IPS-20b (cell line): ENCODE results near the gene AIFM3.

Experiments
- H3K27ac ChIP-seq: one replicate; pipeline ENCODE4 v1.5.1; 2013; ENCODE audit warnings: low read length
- H3K27me3 ChIP-seq: 2 replicates; pipeline ENCODE4 v1.6.1; 2013; ENCODE audit warnings: mild to moderate bottlenecking, low read length, inconsistent platforms; ENCODE audit not compliant: insufficient read depth
- H3K36me3 ChIP-seq: 2 replicates; pipeline ENCODE4 v1.6.1; 2013; ENCODE audit warnings: low read depth, mild to moderate bottlenecking, inconsistent platforms, low read length, moderate library complexity; ENCODE audit not compliant: insufficient read depth
- H3K4me1 ChIP-seq: 2 replicates; pipeline ENCODE4 v1.6.1; 2013; ENCODE audit warnings: mild to moderate bottlenecking, control low read depth, inconsistent platforms, low read length, moderate library complexity; ENCODE audit not compliant: insufficient read depth
- H3K4me3 ChIP-seq: 2 replicates; pipeline ENCODE4 v1.5.1; 2013; ENCODE audit warnings: mild to moderate bottlenecking, low read length, inconsistent platforms
- H3K9ac ChIP-seq: 2 replicates; pipeline ENCODE4 v1.6.1; 2013; ENCODE audit warnings: low read depth, mild to moderate bottlenecking, inconsistent platforms, low read length, moderate library complexity
- H3K9me3 ChIP-seq: 2 replicates; pipeline ENCODE4 v1.6.1; 2013; ENCODE audit warnings: mild to moderate bottlenecking, low read depth, low read length, inconsistent platforms; ENCODE audit not compliant: insufficient read depth

Gene AIFM3

DNA sequence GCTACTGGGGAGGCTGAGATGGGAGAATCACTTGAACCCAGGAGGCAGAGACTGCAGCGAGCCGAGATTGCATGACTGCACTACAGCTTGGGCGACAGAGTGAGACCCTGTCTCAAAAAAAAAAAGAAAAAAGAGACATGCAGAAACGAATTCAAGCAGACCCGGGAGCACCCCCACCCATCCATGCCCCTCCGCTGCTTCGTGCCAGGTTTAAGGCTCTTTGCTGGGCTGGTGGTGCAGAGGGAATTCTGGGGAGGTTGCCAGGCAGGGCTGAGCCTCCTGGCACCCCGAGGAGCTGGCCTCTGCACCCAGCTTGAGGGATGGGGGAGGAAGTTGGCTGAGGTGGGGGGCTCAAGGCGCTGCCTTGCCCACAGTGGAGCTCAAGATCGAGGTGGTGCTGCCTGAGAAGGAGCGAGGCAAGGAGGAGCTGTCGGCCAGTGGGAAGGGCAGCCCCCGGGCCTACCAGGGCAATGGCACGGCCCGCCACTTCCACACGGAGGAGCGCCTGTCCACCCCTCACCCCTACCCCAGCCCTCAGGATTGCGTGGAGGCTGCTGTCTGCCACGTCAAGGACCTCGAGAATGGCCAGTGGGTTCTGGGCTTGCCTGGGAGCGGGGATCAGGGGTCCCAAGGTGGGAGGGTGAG is 6.0 kb downstream of the AIFM3 start:
- peaks cover 9% of the 10 kb centered on the region; the same call in 1 of the 2 replicates for H3K4me1 ChIP-seq
- H3K27ac ChIP-seq: no peak overlapping the region
- H3K9ac ChIP-seq: no peak overlapping the region
- H3K9me3 ChIP-seq: no peaks in the 10 kb centered on the region
- no peak overlapping the region for H3K4me3 ChIP-seq
- peaks cover 43% of the 10 kb centered on the region for H3K27me3 ChIP-seq
- no peaks in the 10 kb centered on the region for H3K36me3 ChIP-seq

DNA sequence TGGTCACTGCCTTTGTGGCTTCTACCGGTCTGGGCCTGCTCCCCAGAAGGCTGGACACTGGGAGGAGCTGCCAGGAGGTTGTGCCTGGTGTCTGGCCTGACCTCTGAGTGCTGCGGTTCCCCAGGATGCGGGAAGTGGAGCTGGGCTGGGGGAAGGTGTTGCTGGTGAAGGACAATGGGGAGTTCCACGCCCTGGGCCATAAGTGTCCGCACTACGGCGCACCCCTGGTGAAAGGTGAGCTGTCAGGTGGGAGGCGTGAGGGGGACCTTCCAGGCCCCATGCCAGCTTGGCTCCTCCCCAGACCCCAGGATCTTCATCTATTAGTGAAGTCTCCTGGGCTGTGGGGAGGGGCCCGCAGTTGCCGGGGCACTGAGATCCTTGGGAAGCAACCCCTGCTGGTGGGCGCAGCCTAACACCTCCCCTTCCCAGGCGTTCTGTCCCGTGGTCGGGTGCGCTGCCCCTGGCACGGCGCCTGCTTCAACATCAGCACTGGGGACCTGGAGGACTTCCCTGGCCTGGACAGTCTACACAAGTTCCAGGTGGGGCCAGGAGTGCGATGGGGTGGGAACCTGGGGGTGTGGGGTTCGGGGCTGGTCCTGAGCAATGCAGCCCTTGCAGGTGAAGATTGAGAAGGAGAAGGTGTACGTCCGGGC is 6.7 kb downstream of the AIFM3 start:
- no peak overlapping the region for H3K4me3 ChIP-seq
- H3K9ac ChIP-seq: no peak overlapping the region
- H3K27ac ChIP-seq: no peak overlapping the region
- peaks cover 41% of the 10 kb centered on the region for H3K27me3 ChIP-seq
- H3K4me1 ChIP-seq: peaks cover 5% of the 10 kb centered on the region; the same call in 1 of the 2 replicates
- H3K9me3 ChIP-seq: peaks cover 6% of the 10 kb centered on the region; the same call in 1 of the 2 replicates
- H3K36me3 ChIP-seq: no peaks in the 10 kb centered on the region

DNA sequence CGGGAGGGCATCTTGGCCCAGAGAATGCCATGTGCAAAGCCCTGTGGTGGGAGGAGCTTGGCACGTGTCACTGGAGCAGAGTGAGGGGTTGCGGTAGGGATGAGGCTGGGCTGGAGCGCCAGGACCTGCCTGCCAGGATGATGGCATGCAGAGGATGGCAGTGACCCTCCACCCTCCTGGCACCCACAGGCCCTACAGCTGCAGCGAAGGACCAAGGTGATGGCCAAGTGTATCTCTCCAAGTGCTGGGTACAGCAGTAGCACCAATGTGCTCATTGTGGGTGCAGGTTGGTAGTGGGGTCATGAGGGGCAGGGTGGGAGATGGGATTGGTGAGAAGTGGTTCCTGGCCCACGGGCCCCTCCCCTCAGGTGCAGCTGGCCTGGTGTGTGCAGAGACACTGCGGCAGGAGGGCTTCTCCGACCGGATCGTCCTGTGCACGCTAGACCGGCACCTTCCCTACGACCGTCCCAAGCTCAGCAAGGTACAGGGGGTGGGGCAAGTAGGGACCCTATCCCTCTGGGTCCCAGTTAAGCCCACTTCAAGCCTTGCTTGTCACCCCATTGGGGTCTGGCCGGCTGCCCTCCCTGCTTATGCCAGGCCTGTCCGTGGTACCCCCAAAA is 7.4 kb downstream of the AIFM3 start:
- Histone ChIP-seq H3K36me3 (no peaks in the 10 kb centered on the region), H3K9me3 (peaks cover 8% of the 10 kb centered on the region; the same call in 1 of the 2 replicates), H3K9ac (no peak overlapping the region), H3K4me3 (no peak overlapping the region), H3K27ac (no peak overlapping the region), H3K27me3 (peaks cover 35% of the 10 kb centered on the region), H3K4me1 (peaks cover 5% of the 10 kb centered on the region; the same call in 1 of the 2 replicates)

- Histone ChIP-seq H3K9me3 (peaks cover 8% of the 10 kb centered on the region; the same call in 1 of the 2 replicates), H3K36me3 (no peaks in the 10 kb centered on the region), H3K27ac (no peak overlapping the region), H3K9ac (no peak overlapping the region), H3K27me3 (peaks cover 39% of the 10 kb centered on the region), H3K4me1 (peaks cover 5% of the 10 kb centered on the region; the same call in 1 of the 2 replicates), H3K4me3 (no peak overlapping the region)
These were observed 8.7 kb downstream of the AIFM3 start for GRCh38 chr22:20975541-20976290.

DNA sequence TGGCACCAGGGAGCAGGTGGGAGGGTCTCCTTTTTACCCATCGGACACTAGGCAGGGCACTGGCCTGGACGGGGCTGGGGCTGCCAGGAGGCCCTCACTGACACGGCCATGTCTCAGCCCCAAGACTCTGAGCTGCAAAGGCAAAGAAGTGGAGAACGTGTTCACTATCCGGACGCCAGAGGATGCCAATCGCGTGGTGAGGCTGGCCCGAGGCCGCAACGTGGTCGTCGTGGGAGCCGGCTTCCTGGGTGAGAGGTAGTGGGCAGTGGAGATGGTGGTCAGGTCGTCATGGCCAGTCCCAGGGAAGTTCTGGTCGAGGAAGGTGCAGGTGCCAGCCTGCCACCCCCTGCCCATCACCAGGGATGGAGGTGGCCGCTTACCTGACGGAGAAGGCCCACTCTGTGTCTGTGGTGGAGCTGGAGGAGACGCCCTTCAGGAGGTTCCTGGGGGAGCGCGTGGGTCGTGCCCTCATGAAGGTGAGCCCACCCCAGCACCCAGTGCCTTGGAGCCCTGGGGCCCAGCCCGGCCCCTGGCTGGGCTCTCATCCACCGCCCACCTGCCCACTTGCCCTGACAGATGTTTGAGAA is 9.3 kb downstream of the AIFM3 start:
- H3K9me3 ChIP-seq: peaks cover 8% of the 10 kb centered on the region; the same call in 1 of the 2 replicates
- H3K4me3 ChIP-seq: no peak overlapping the region
- peaks cover 2% of the 10 kb centered on the region; the same call in 1 of the 2 replicates for H3K4me1 ChIP-seq
- no peaks in the 10 kb centered on the region for H3K36me3 ChIP-seq
- peaks cover 42% of the 10 kb centered on the region for H3K27me3 ChIP-seq
- H3K27ac ChIP-seq: no peak overlapping the region
- no peak overlapping the region for H3K9ac ChIP-seq

DNA sequence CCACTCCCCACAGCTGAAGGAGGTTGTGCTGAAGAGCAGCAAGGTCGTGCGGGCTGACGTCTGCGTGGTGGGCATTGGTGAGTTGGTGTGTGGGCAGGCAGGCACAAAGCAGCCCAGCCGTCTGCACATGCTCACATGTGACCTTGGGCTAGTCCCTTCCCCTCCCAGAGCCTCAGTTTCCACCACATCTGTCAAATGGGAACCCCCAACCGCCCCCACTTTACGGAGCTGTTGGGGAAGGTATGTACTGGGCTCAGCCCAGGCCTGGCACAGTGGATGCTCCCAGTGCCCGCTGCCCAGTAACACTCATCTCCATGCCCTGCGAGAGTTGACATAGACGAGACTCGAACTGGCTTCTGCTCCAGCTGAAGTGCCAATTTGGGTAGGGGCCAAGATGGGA is 10.0 kb downstream of the AIFM3 start:
- no peak overlapping the region for H3K27ac ChIP-seq
- H3K4me3 ChIP-seq: no peak overlapping the region
- no peak overlapping the region for H3K9ac ChIP-seq
- peaks cover 8% of the 10 kb centered on the region; the same call in 1 of the 2 replicates for H3K9me3 ChIP-seq
- no peaks in the 10 kb centered on the region for H3K36me3 ChIP-seq
- H3K27me3 ChIP-seq: peaks cover 42% of the 10 kb centered on the region
- H3K4me1 ChIP-seq: no peaks in the 10 kb centered on the region

- no peak overlapping the region for H3K4me3 ChIP-seq
These were observed 10.6 kb downstream of the AIFM3 start for GRCh38 chr22:20977516-20978170.

DNA sequence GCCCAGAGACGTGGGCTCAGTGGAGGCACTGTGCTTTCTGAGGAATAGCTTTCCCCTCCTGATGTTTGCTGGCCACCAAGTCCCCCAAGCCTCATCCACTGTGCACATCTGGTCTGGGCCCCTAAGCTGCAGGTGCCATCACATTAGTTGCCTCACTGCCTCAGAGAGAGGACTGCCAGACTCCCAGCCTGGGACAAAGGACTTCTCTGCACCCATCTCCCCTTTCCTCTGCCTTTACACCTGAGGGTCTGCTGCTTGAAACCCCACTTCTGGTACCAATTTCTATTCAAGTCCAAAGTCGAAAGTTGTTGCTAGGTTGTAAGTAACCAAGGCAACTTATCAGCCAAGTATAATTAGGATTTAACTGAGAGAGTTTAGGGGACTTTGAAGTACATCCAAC is 11.4 kb downstream of the AIFM3 start:
- peaks cover 8% of the 10 kb centered on the region; the same call in 1 of the 2 replicates for H3K9me3 ChIP-seq
- H3K4me1 ChIP-seq: no peaks in the 10 kb centered on the region; the same call in 1 of the 2 replicates
- H3K27ac ChIP-seq: no peak overlapping the region
- peaks cover 49% of the 10 kb centered on the region for H3K27me3 ChIP-seq
- H3K36me3 ChIP-seq: no peaks in the 10 kb centered on the region
- H3K4me3 ChIP-seq: no peak overlapping the region
- H3K9ac ChIP-seq: no peak overlapping the region

More at GRCh38 chr22:20977516-20978170, 10.6 kb downstream of the AIFM3 start:
- Histone ChIP-seq H3K27ac (no peak overlapping the region), H3K4me1 (no peaks in the 10 kb centered on the region; the same call in 1 of the 2 replicates), H3K36me3 (no peaks in the 10 kb centered on the region), H3K27me3 (peaks cover 44% of the 10 kb centered on the region), H3K9me3 (peaks cover 8% of the 10 kb centered on the region; the same call in 1 of the 2 replicates), H3K9ac (no peak overlapping the region)

GRCh38 chr22:20979243-20979809 is 12.3 kb downstream of the AIFM3 start:
- H3K36me3 ChIP-seq: no peaks in the 10 kb centered on the region
- H3K4me3 ChIP-seq: peak overlapping the region; percentile 63
- no peaks in the 10 kb centered on the region; the same call in 1 of the 2 replicates for H3K4me1 ChIP-seq
- H3K9ac ChIP-seq: peak overlapping the region; percentile 75; the same call in 1 of the 2 replicates
- H3K27ac ChIP-seq: no peak overlapping the region
- peaks cover 45% of the 10 kb centered on the region for H3K27me3 ChIP-seq
- H3K9me3 ChIP-seq: peaks cover 8% of the 10 kb centered on the region; the same call in 1 of the 2 replicates

DNA sequence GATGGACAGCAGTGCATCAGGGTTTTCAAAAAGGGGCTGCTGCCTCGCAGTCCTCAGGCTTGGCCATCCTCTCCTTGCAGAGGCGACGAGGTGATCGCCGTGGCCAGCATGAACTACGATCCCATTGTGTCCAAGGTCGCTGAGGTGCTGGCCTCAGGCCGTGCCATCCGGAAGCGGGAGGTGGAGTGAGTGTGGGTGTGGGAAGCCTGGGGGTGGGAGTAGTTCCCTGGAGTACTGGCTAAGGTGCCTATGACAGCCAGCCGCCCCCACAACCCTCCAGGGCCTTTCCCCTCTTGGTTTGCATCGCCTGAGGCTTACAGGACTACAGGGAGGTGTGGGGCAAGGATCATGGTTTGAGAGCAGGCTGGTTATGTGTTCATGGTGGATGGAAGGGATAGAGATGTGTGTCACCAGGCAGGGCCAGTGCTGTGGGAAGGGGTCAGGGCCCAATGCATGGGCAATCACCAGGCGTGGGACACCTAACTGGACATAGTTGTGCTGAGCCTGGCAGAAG is 12.9 kb downstream of the AIFM3 start:
- no peaks in the 10 kb centered on the region; the same call in 1 of the 2 replicates for H3K4me1 ChIP-seq
- peaks cover 45% of the 10 kb centered on the region for H3K27me3 ChIP-seq
- peak overlapping the region; percentile 63 for H3K4me3 ChIP-seq
- H3K27ac ChIP-seq: no peak overlapping the region
- H3K9ac ChIP-seq: peak overlapping the region; percentile 75; the same call in 1 of the 2 replicates
- H3K36me3 ChIP-seq: no peaks in the 10 kb centered on the region
- peaks cover 8% of the 10 kb centered on the region; the same call in 1 of the 2 replicates for H3K9me3 ChIP-seq
